Dermis microvascular lymphatic vessel endothelial cell (primary cell): ENCODE results near the gene TMPRSS4. TPM values are rescaled to one million over a fixed set of nuclear protein-coding genes. Genes with fewer than 3 reads are reported as not detected.
A peak's percentile ranks its signal among the peaks of the same experiment; 100 is the strongest.

ENCODE experiments used
- DNase-seq, 2 donors: peaks; one replicate each; pipeline versions ENCODE4 v3.0.0 to v3.0.0-alpha.2; 2010; ENCODE audit warnings: low read depth in 2 of 2
- total RNA-seq: library from RNA; depleted of rRNA; stranded (reverse); fragments of >200 nt; gene quantifications from 2 replicates; pipeline ENCODE4 v1.2.1, GENCODE V29; 2014

Gene TMPRSS4
- total RNA-seq, 1 donor from 2014 or later: not detected

DNA sequence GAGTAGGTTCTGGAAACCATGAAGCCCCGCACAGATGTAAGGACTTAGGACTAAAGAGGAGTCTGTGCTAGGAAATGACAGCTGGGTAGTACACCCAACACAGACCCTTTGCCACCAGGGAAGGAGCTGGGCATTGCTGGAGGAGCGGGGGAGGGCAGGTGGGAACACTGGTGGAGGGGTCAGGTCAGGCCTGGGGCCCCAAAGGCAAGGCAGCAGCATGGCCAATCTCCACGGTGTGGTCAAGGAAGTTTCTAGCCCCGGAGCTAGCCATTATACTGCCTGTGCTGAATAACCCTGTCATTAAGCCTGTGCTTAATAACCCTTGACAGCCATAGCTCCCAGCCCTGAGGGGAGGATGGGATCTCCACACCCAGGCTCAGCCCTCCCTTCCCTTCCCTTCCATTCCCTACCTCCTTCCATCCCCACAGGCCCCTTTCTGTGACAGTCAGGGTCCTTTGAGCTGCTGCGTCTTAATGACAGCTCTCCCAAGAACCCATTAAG is 2.1 kb downstream of the TMPRSS4 start:
- no peak for DNase-seq

DNA sequence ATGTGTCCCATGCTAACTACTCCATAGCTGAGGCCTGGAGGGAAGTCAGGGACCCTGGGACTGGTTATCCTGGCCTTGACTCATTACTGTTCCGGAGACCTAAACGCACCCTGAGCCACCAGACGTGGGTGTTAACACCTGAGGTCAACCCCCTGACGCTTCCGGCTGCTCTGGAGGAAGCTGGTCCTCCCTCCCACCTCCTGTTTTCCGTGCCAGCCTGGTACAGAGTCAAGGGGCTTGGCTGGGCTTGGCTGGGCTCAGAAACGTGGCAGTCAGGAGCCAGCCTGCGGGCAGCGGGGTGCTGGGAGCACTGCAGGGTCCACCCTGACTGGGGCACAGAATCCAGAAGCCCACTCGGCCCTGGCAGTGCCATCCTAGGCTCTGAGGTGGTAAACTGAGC is 2.6 kb downstream of the TMPRSS4 start:
- DNase-seq: no peak

DNA sequence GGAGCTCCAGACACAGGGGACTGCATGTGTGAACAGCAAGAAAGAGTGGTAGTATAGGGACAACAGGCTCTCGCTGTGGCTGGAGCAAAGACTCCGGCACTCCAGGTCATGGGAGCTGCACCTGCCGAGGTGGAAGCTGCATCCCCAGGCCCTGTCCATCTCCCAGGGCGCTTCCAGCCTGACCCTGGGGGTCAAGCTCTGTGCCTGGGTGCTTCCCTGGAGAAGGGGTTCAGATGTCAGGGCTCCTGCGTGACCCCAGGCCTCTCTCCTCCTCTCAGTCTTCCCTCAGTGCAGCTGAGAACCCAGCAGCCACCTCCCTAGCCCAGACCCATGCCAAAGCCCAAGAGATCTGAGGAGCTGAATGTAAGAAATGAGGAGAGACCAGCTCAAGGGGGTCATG is 3.4 kb downstream of the TMPRSS4 start:
- DNase-seq: no peak

DNA sequence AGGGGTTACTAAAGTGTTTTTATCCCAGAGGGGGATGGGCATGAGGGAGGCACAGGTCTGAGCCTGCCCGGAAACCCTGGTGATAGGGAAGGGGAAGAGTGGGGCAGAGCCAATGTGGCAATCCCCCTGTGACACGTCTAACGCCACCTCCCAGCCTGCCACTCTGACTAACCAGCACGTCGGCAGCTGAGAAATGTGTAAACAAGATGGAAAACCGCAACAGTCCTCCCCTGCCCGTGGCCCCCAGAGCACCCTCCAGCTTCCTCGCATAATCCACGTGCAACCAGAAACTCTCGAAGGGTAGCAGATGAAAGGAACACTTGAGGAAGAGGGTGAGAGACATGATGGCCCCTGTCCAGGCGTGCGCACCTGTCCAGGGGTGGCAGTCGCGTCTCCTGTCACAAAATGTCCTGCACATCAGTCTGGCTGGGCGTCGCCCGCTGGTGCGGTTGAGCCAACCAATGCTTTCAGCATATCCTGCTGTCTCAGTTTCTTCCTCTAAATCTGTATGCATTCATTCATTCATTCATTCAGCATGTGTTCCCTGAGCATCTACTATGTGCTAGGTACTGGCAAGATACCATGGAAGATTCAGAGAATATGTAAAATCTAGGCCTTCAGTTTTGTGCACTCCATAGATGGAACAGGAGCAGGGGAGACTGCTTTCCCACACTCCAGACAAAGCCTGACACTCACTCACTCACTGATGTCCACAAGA is 4.5 kb downstream of the TMPRSS4 start:
- DNase-seq: no peak

DNA sequence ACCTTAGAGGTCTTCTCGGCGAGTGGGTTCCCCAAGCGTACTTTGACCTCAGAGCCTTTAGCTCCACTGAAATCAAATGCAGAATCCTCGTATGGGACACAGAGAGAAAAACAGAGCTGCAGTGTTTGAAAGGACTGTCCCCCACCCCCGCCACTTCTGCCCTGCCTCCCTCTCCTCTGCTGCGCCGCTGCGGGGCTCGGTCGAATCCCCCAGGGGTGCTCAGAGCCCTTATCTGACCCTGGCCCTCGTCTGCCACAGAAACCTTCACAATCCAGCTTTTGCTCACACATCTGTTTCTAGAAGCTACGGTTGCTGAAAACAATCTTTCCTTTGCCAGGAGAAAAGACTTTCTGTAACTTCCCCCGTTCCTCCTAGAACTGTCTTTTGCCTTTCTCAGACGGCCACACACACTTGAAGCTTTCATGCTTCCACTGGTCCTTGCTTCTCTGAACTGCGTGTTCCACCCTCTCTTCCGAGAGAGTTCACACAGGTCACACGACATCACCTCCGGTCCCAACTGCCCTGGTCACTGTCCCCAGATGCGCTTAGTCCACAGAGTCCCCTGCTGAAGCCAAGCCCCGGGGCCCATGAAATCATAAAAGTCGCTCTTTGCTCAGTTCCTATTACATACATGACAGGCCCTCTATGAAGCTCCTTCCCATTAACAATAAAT is 6.1 kb downstream of the TMPRSS4 start:
- no peak for DNase-seq

DNA sequence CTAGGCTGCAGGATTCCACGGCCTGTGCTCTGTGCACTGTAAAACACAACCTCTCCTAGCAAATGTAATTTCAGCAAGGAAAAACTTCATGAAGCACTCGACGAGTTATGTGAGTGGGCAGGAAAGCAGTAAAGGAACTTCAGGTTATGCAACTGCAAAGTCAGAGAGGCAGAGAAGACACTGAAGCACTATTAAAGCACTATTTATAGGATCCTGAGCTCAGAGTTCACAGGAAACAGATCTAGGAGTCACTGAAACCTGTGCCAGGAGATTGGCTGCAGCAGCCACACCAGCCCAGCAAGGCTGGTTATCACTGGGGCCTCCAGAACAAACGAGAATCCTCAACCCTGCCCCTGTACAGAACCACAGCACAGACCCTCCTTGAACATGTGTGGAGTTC is 7.4 kb downstream of the TMPRSS4 start:
- DNase-seq: peak in 1 of 2 donors; percentile 19

DNA sequence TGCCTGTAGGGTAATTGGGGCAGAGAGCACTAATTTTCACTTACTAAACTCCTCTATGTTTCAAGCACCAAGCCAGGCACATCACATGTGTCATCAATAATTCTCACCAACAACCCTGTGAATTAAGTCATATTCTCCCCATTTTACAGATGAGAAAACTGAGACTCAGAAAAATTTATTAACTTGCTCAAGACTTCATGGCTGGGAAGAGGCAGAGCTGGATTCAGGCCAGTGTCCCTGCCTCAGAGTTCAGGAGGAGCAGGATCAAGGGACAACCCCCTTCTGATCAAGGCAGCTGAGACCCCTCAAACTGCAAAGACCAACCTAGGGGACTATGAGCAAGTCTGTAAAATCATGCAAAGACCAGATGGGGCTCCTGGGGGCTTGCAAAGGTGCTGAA is 7.8 kb downstream of the TMPRSS4 start:
- DNase-seq: no peak

DNA sequence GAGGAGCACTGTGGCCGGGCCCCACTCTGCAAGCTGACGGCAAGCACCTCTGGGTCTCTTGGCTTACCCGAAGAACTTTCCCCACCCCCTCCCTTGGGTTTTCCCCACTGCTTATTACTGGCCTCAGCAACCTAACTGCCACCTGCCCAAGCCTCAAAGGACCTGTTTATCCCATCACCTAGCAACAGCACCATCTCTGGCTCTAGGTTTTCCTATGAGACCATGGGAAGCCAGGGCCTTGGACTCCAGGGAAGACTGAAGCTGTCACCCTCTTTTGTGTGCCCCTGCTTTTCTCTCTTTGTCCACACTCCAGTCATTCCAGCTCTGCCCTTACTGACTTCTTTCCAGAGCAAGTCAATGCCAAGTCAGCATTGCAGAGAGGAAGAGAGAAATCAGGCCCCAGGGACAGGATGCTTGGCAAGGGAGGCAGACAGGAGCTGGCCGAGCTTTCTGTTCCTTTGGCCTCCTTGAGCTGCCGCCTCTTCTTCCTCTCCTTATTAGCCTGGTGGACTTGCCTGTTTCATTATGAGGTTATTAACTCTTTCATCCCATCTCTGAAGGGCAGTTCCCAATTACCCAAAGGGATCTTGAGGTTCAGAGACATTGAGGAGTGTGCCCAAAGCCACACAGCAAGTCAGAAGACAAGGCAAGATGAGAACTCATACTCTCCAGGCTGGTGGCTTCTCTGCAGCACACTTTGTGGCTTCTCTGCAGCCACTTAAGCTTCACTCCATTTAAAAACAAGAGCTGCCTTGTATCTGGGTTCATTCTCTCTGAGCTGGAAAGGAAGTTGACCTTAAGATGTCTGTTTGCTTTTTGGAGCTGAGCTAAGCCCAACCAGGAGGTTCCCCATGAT is 10.3 kb downstream of the TMPRSS4 start, which contains the start of gene SMIM35:
Gene SMIM35, minus strand, starts transcription at position 51 of the 856 bp plus-strand sequence. CDS start 206 bp downstream, outside the sequence.
- DNase-seq: no peak

DNA sequence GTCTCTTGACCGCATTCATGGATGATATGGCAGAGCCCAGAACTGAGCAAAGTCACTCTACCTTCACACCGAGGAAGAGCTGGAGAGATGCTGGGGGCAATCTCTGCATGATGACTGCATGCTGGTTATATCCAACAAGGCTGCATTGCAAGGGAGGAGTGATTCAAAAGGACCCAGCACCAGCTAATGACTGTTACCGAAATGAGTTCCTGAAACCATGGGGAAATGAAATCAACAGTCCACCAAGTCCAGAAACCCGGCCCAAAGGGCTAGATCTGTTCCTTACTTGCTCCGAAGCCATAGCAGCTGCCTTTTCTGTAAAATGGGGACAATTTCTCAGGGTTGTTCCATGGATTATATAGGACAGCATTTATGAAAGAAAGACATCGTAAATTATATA is 11.1 kb downstream of the TMPRSS4 start:
- no peak for DNase-seq

DNA sequence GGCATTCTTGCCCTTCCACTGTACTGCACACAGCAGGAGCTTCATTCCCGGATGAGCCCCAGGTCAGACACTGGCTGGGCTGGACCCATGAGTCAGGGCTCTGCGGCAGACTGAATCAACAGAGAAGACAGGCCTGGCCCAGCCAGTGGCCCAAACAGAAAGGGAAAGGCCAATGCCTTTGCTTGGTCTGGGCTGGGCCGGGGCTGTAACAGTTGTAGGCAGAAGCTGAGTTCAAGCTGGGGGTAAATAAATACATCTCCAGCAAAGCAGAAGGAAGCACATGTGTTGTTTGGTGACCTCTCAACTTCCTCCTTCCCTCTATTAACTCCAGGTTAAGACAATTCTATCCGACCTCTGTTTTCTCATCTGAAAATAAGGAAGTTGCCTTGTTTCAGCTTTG is 11.7 kb downstream of the TMPRSS4 start:
- peak; percentile 7 to 75 for DNase-seq

DNA sequence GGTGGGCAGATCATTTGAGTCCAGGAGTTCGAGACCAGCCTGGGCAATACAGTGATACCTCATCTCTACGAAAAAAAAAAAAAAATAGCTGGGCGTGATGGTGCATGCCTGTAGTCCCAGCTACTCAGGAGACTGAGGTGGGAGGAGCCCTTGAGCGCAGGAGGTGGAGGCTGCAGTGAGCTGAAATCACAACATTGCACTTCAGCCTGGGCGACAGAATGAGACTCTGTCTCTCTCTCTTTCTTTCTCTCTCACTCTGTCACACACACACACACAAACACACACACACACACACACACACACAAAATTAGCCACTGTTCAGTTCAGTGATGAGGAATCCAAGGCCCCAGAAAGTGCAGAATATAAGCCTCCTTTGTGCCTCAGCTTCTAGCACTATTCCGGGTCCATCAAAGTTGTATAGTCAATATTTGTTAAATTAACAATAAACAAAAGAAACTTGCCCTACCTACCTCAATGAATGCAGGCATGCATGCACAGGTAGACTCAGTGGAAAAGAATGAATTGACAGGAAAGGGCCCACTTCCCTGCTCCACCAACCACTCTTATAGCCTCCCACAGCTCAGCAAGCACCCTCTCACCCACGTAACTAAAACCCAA is 13.8 kb downstream of the TMPRSS4 start:
- DNase-seq: no peak

DNA sequence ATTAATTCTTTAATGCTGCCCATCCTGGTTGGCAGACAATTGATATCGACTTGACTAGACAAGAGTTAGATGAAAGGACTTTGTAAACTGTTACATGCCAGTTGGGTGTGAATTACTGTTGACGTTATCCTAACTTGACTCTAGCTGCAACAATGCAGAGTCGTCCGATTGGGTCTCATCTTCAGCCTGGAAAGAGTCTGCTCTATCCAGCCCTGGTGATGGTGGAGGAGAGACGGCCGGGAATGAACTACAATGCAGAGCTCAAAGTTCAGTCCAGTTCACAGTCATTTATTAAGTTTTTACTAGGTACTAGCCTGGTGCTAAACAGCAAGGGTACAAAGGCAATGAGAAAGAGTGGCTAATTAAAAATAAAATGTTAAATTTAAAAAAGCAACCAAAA is 14.8 kb downstream of the TMPRSS4 start:
- DNase-seq: no peak

DNA sequence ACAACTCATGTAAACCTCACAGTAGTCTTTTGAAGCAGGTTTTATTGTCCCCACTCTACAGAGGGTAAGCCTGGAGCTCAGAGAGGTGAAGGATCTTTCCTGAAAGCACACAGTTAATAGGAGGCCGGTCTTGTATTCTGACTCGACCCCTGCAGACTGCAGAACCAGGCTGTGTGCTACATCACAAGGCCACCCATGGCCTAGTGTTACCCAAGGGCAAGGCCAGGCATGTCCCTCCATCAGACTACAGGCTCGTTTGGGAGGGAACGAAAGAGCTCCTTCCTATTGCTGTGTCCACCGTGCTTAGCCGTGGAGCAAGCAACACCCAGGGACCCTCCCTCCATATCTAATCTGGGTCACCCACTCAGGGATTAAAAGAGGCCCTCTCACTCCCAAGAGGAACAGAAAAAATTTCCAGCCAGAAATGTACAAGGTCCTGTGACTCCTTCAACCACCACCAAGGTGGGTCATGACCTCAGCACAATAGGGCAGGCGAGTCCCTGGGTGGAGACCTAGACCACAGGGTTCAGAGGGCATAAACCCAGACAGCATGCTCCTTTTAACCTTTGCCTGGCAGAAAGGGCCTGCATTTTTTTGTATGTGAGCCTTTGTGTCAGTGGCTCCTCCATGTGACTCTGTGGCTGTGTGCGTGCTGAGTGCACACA is 16.2 kb downstream of the TMPRSS4 start:
- DNase-seq: no peak

DNA sequence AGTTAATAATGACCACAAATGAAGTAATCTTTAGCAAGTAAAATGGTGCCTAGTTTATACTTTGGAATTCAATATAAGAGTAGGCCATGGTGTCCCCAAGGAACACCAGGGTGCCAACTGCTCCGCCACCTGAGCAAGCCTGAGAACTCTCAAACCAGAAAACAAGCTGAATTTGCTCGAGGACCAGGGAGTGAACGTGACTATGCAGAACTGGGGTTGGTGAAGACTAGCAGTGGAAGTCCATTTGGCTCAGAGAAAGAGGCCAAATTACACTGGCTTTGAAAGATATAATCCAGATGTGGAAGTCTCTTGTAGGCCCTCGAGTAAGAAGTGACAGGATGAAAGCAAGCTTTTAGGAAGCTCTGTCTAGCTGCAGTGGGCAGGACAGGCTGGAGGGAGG is 18.6 kb downstream of the TMPRSS4 start:
- DNase-seq: no peak

DNA sequence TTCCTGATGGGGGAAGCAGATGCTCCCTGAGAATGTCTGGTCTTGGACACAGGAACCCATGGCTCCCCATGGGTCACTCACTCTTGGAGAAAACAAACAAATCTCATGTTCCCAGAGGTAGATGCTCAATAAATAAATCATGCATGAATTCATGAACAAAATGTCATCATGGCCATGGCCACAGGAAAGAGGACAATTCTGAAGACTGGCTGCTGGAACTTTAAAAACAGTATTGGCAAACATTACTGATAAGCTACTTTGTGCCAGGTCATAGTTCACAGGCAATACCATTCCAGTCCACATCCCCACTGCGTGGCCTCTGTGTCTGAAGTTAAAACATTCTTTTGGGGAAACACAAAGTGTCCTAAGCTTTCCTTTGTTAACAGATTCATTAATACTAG is 19.1 kb downstream of the TMPRSS4 start:
- DNase-seq: peak in 1 of 2 donors; percentile 12

DNA sequence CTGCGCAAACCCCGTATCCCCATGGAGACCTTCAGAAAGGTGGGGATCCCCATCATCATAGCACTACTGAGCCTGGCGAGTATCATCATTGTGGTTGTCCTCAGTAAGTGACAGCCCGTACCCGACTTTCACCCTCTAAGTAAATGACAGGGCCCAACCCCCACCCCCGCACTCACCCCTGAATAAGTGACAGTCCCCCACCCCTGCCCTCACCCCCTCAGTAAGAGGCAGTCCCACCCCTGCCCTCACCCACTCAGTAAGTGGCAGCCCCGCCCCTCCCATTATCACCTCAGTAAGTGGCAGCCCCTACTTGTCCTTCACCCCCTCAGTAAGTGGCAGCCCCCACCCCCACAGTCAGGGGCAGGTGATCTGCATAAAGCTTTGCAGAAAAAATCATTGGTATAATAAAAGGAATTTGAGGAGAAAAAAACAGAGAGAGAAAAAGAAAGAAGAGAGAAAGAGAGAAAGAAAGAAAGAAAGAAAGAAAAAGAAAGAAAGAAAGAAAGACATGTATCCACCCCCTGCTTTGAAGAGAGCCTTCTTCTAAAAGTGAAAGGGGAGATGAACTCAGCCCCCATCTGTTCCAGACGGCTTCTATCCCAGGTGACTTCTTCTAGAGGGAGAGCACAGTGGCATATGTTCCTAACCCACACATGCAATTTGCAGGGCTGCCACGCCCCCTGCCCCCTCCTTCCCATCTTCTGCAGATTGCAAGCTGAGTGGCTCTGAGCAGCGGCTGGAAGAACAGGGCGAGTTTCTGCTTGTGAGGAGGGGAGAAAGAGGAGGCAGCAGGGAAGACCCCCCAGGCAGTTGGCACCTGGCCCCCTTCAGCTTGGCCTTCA is 22.3 kb downstream of the TMPRSS4 start:
- DNase-seq: no peak

DNA sequence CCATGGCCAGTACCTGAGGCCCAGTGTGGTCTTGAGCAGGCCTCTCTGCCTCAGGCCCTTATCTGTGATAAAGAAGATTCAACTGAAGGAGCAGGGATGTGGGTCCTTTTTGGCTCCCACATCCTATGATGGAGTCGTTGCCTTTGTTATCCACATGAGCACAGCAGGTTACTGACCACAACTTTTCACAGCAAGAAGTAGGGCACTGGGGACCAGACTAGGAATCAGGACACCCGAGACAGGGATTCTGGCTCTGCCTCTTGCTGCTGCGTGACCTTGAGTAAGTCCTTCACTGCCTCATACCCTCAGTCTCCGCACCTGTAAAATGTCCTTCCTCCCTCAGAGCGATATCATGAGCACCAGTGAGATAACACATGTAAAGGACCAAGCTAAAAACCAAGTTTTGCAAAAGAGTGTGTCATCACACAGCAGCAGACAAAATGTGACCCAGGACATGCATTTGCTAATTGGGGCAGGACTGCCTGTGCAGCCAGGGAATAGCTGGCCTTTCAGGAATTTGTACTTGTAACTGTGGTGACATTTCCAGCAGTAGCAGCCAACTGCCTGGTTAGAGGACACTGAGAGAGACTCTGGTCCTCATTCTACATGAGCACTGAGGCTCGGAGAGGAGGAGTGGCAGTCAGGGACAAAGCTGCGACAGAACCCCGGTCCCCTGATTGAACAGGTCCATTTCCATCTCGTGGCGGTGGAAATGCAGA is 23.1 kb downstream of the TMPRSS4 start:
- no peak for DNase-seq

DNA sequence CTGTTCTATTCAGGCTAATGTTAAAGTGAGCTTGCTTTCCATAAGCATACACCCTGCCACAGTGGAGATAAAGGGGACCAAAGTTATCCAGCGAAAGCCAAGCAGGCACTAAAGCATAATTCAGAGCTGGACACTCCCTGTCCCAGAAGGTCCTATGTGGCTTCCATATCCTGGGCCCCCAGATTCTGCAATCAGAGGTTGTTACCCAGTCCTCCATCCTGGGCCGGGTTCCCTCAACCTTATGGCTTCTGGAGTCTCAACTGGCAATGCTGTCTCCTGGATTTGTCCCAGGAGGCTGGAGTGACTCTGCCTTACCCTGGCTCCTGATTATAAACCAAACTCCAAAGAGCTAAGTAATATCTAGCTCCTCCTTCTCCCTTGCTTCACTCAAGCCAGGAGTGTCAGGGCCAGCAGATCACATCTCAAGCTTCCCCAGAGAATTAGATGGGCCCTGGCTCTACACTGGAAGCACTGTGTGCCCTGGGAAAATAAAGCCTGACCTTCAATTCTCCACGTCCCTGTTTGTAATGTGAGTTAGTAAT is 23.9 kb downstream of the TMPRSS4 start:
- DNase-seq: no peak

DNA sequence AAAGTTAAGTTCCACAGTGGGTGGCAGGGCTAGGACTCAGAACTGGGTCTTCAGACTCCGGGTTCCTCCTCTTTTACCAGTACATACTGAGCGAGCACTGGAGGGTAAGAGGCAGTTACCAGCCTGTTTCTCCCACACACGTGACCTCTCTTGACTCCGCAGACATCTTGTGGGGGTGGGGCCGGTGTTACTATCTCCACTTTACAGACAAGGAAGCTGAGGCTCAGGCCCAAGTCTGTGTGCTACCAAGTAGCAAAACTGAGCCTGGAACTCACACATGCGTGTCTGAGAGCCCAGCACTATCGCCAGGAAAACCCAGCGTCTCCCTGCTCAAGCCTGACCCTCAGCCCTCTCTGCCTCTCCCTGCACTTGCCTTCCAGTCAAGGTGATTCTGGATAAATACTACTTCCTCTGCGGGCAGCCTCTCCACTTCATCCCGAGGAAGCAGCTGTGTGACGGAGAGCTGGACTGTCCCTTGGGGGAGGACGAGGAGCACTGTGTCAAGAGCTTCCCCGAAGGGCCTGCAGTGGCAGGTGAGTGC is 25.9 kb downstream of the TMPRSS4 start:
- no peak for DNase-seq
